GM21825 (cell line): ENCODE data around the gene SPANXB1.
"Not testable (repeated sequence)": the region's sequence is repeated elsewhere in the genome, so short reads cannot be mapped to it uniquely, and the experiment has no call there.

Source experiments
- ATAC-seq: cut with Tn5 transposase; IDR thresholded peaks from one replicate; pipeline ENCODE4 v1.9.1; 2021; ENCODE audit warnings: mild to moderate bottlenecking, moderate library complexity; ENCODE audit not compliant: unreplicated experiment

The SPANXB1 gene, protein sequence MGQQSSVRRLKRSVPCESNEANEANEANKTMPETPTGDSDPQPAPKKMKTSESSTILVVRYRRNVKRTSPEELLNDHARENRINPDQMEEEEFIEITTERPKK

DNA sequence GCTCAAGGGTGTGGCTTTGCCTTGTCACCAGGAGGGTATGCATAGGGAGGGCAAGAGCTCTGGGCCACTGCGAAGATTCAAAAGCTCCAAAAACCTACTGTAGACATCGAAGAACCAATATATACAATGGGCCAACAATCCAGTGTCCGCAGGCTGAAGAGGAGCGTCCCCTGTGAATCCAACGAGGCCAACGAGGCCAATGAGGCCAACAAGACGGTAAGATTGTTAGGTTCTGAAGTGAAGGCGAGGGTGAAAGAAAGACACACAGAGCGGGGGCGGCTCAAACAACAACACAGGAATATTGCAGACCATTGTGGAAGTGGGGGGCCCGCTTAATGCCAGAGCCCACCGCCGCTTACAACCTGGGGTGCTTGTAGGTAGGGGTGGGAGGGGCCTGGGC, at the start of gene SPANXB1:
SPANXB1 (plus strand) TSS at position 27 of the 400 bp plus-strand sequence; CDS start at position 127, 100 bp downstream.
- ATAC-seq = not testable (repeated sequence)

DNA sequence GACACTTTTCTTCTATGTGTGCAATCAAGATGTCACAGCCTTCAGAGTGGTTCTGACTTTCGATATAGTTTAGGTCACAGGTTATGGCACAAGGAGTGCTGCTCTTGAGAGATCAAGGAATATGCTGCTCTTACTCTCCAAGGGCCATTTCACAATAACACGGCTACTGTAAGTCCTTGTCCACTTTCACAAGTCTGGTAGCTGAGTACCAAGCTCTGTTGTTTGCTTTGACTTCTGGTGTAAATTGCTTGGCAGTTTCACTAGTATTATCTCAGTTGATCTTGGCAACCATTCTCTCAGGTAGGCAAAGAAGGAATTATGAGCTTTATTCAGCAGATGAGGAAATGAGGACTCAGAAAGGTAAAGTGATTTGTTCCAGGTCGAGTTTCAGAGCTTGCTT, 35.4 kb upstream of the SPANXB1 start:
- ATAC-seq = no peak

DNA sequence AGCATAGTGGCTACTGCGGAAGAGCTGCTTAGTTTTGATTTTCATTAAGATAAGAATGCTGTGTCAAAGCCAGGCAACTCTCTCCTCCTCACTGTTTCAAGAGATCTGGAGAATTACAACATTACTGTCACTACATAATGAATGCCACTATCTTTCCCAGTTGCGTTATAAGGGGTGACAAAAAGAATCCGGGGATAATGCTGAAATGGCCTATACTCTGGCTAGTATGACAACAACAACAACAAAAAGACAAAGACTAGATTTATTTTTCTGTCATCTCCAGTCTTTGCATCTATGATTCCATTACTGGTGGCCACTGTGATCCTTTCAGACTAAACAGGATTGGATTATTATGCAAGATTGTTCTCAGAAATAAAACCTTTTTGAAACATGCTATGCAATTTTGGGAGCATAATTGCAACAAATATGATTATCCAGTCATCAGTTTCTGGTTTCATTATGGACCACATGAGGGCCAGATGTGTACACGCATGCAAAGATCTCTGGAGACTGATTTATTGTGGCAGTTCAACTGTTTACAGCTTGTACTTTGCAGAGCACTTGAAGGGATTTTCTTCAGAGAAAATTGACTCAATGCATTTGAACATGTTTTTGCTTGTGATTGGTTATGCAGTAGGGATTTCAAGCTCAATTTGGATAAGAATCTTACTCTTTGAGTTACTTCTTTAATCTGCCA, 31.1 kb upstream of the SPANXB1 start:
- no peak for ATAC-seq

DNA sequence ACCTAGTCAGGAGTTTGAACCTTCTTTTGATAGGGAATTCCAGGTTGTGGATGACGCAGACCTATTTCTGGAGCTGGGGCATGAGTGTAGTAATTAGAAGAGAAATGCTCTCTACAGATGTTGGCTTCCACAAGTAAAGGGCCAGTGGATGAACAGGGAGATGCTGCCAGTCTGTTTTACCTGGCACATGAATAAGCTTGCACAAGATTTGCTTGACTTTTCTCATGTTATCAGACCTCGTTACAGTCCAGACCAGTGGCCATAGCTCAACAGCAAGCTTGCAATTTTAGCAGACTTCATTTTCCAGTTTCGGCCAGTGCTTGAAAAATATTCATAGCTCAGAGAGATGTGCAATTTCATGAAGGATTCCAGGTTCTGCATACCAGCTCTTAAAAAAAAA, 26.9 kb upstream of the SPANXB1 start:
- no peak for ATAC-seq

DNA sequence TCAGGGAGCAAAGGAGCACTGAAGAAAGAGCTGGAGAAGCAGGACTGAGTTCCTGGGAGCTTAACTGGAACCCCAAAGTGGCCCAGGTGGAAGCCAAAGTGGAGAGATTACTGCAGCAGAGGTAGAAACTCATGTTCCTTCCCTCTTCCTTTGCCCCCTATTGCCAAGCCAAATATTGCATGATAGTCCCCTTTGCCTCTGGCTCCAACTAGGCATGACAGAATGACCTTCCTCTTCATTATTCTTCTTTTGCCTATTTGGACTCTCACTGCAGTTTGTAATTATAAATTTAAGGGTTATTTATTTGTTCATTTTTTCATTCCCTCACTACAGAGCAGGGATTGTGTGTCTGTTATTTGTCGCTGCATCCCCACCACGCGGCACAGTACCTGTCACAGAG, 22.1 kb upstream of the SPANXB1 start:
- ATAC-seq = no peak

DNA sequence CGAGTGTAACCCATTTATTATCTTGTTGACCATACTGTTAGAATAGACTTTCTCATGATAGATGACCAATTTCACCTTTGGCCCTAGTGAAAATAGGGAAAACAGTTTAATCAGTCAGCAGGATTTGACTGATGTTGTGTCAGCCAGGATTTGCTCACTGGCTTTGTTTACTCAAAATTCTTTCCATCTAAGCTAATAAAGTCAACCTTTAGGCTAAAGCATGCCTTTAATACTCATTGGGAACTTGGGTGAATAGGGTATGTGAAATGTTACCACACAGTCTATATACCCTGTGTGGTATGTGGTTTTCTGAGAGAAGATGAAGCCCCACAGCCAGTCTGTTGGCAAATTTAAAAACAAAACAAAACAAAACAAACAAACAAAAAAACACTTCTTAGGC, 18.7 kb upstream of the SPANXB1 start:
- ATAC-seq = no peak

DNA sequence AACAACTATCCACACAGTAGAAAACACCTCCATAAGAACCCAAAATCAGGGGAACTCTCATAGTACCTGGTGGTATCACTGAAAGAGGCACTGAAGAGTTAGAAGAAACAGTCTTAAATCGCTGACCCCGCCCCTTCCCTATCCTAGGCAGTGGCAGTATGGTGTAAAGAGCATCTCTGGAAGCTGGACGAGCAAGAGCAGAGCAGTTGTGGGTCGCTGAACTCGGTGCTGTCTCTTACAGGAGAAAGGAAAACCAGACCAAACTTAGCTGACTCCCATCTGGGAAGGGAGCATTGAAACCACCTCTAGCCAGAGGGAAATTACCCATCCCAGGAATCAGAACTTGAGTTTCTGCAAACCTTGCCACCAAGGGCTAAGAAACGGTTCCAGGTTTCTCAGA, 2.8 kb downstream of the SPANXB1 start:
- not testable (repeated sequence) for ATAC-seq

DNA sequence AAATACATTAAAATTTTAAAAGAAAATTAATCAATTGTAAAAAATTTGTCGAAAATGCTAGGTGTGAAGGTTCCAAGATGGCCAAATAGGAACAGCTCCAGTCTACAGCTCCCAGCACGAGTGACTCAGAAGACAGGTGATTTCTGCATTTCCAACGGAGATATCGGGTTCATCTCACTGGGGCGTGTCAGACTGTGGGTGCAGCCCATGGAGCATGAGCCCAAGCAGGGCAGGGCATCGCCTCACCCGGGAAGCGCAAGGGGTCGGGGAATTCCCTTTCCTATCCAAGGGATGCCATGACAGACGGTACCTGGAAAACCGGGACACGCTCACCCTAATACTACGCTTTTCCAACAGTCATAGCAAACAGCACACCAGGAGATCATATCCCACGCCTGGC, 41.9 kb downstream of the SPANXB1 start:
- not testable (repeated sequence) for ATAC-seq

DNA sequence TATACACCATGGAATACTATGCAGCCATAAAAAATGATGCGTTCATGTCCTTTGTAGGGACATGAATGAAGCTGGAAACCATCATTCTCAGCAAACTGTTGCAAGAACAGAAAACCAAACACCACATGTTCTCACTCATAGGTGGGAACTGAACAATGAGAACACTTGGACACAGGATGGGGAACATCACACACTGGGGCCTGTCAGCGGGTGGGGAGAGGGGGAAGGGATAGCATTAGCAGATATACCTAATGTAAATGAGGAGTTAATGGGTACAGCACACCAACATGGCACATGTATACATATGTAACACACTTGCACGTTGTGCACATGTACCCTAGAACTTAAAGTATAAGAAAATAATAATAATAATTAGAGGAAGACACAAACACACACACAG, 47.5 kb downstream of the SPANXB1 start:
- ATAC-seq = not testable (repeated sequence)

DNA sequence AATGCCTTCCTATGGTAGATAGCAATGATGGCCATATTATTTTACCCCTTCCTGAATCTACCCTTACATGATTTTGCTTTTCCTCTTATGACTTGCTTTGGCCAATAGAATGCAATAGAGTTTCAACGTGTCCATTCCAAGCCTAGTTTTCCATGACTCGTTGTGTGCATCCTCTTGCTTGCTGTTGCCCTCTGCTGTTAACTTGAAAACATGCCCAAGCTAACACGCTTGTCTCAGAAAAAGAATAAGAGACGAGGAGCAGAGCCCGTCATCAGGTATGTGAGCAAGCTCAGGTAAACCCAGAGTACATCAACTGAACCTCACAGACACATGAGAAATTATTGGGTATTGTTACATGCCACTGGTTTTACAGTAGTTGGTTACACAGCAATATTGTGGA, 49.7 kb downstream of the SPANXB1 start:
- not testable (repeated sequence) for ATAC-seq
